ENCODE data around the gene IRX5. TPM values are rescaled to one million over a fixed set of nuclear protein-coding genes. Genes with fewer than 3 reads are reported as not detected.

IRX5 gene
- total RNA-seq (2021; fragmentation: NEBNext Ultra II Directional; extraction: Animal tissue kit (Norgen Biotek cat#: 25700)) (0.48 and 0.90 TPM in 2 replicates), polyA plus RNA-seq (2011; rRNA removed) (0.56 and 1.4 TPM in 2 replicates), polyA minus RNA-seq (2011; rRNA and poly(A)+ RNA removed) (0.13 and 0.32 TPM in 2 replicates)
- polyA plus RNA-seq (2011; cell fraction: cytosol; rRNA removed) = 0.94 TPM
- polyA plus RNA-seq (2011; cell fraction: nucleus; rRNA removed) = 1.5 TPM
- 0.36 to 0.42 TPM (median 0.39 TPM) in 4 replicates for polyA plus RNA-seq (2012, experiment 1 of 2)
- 0.21 TPM for polyA plus RNA-seq (2012, experiment 2 of 2)
- polyA plus RNA-seq (2013, experiment 1 of 2) = 0.16 TPM
- polyA plus RNA-seq (2013, experiment 2 of 2) = 0.15 TPM
- polyA minus RNA-seq (2011; cell fraction: cytosol; rRNA and poly(A)+ RNA removed) = 2.8 TPM
- 1.5 TPM for polyA minus RNA-seq (2011; cell fraction: nucleus; rRNA and poly(A)+ RNA removed)
- long read RNA-seq, experiment 1 = 0 reads
- long read RNA-seq, experiment 2 = 0 reads

- H3K79me2 ChIP-seq (ENCODE audit: control insufficient read depth in 1 of 2, insufficient read depth in 2 of 2, low read length in 2 of 2) = no peaks in the 10 kb centered on the region; a peak in 1 of 4 replicates
- POLR2A ChIA-PET (ENCODE audit: partially characterized antibody) = interaction anchor here (2.0 to 2.1 kb wide), 2 partner anchors 644 to 648 kb away, joined by 6 read pairs; partner anchors contain the start of gene IRX3
- H3K18ac ChIP-seq (ENCODE audit: extremely low read depth, low read length) = peak within 1 kb of the TSS; percentile 32; the same call in 1 of the 2 replicates
- peak within 1 kb of the TSS; percentile 26; the same call in 1 of the 2 replicates for H2AFZ ChIP-seq (ENCODE audit: low read length)
- peak within 1 kb of the TSS; percentile 57 for H4K8ac ChIP-seq (ENCODE audit: extremely low read depth, insufficient read depth, low read length)
- no peak within 1 kb of the TSS for H2BK5ac ChIP-seq (ENCODE audit: low read depth, low read length)
- peaks cover 20% of the 10 kb centered on the region; the same call in 1 of the 2 replicates for H3K23me2 ChIP-seq (ENCODE audit: low read depth, low read length)
- no peak within 1 kb of the TSS for H2BK120ac ChIP-seq (replicated peaks; ENCODE audit: low read depth, low read length)
- peaks cover 0 to 2% (median 0%) of the 10 kb centered on the region in 4 experiments; a peak in 1 of 8 replicates for H3K36me3 ChIP-seq (ENCODE audit: control insufficient read depth in 2 of 4, insufficient read depth in 4 of 4, low read length in 3 of 4)
- peak; percentile 76 to 84 for DNase-seq (ENCODE audit: low read depth in 1 of 2, low spot score in 2 of 2)
- no peak within 1 kb of the TSS for H3K23ac ChIP-seq (ENCODE audit: insufficient read length)
- H4K91ac ChIP-seq (replicated peaks; ENCODE audit: insufficient read length, low read length) = peak within 1 kb of the TSS; percentile 35
- H2BK20ac ChIP-seq (ENCODE audit: low read length) = no peak within 1 kb of the TSS; the same call in 1 of the 2 replicates
- no peak within 1 kb of the TSS for H3K4ac ChIP-seq (replicated peaks; ENCODE audit: insufficient read length, low read depth, low read length)
- FAIRE-seq = no peak
- peak within 1 kb of the TSS; percentile 69 to 85 (median 80) for H3K4me3 ChIP-seq (ENCODE audit: extremely low read depth in 1 of 4, insufficient read depth in 2 of 4, low read depth in 3 of 4, low read length in 4 of 4)
- no peaks in the 10 kb centered on the region for H3K9me3 ChIP-seq (ENCODE audit: insufficient read depth in 2 of 2, low read depth in 1 of 2, low read length in 1 of 2)
- peaks cover 6 to 8% of the 10 kb centered on the region in 2 experiments for H4K20me1 ChIP-seq (replicated peaks in 1 of 2; ENCODE audit: control insufficient read depth in 1 of 2, insufficient read depth in 2 of 2, low read length in 2 of 2)
- peak within 1 kb of the TSS; percentile 95 for H3K4me2 ChIP-seq (ENCODE audit: insufficient read depth in 1 of 2, low read depth in 2 of 2, low read length in 2 of 2)
- H3K14ac ChIP-seq (ENCODE audit: insufficient read length) = no peak within 1 kb of the TSS
- H3K79me1 ChIP-seq (ENCODE audit: low read depth, low read length) = no peaks in the 10 kb centered on the region
- H2AK5ac ChIP-seq (ENCODE audit: low read depth, low read length) = no peak within 1 kb of the TSS
- no peak within 1 kb of the TSS for H2BK15ac ChIP-seq (ENCODE audit: low read length)
- H2BK12ac ChIP-seq (ENCODE audit: low read depth, low read length) = peak within 1 kb of the TSS; percentile 94; the same call in 1 of the 2 replicates
- peaks cover 38 to 82% (median 62%) of the 10 kb centered on the region in 4 experiments for H3K27me3 ChIP-seq (replicated peaks in 1 of 4; ENCODE audit: control insufficient read depth in 3 of 4, extremely low read depth in 1 of 4, insufficient read depth in 3 of 4, low read length in 3 of 4)
- H3K27ac ChIP-seq (ENCODE audit: low read depth, low read length) = no peak within 1 kb of the TSS
- H3K4me1 ChIP-seq (replicated peaks in 1 of 4; ENCODE audit: control insufficient read depth in 3 of 4, insufficient read depth in 4 of 4, low read length in 3 of 4) = peaks cover 0 to 22% (median 13%) of the 10 kb centered on the region in 4 experiments; a peak in 6 of 7 replicates
- CTCF ChIA-PET (ENCODE audit: partially characterized antibody) = interaction anchor here (0.7 to 3.7 kb wide), 10 partner anchors 27 to 935 kb away, joined by 3 to 15 read pairs (median 3); partner anchors contain the start of gene IRX6
- no peak within 1 kb of the TSS for H3K56ac ChIP-seq (replicated peaks; ENCODE audit: insufficient read length, low read depth, low read length)
- 0 out of 7 replicates have a peak within 1 kb of the TSS, but pooled peaks of 1 of the 4 experiments have one; percentile 10 for H3K9ac ChIP-seq (replicated peaks in 1 of 4; ENCODE audit: extremely low read depth in 1 of 4, low read depth in 3 of 4, low read length in 3 of 4)
- 2% methylated on average over 53 of the region's 71 CpGs; no CpG with 5 or more reads in 1 of the 2 experiments for WGBS, 2 experiments (ENCODE audit: extremely low coverage in 1 of 2, insufficient coverage in 1 of 2, insufficient read length in 1 of 2, insufficient replicate concordance in 2 of 2, low coverage in 1 of 2, low lambda C conversion rate in 2 of 2, missing lambda C conversion rate in 1 of 2)
- no peak within 1 kb of the TSS for H4K5ac ChIP-seq (ENCODE audit: insufficient read length, low read depth, low read length)
- TF ChIP-seq TAF7 (optimal IDR thresholded peaks at IDR 0.05; ENCODE audit: borderline replicate concordance, low read depth, low read length) (peak; percentile 25), HDAC2 (IDR thresholded peaks at IDR 0.05; ENCODE audit: borderline replicate concordance in 1 of 2, low read depth in 2 of 2, low read length in 2 of 2) (peak in 1 of 2 experiments; percentile 4; a peak in 1 of 4 replicates), KDM4A (IDR thresholded peaks at IDR 0.05; ENCODE audit: low read depth, low read length, severe bottlenecking) (peak; percentile 78), SUZ12 (IDR thresholded peaks at IDR 0.05; ENCODE audit: low read length) (peak; percentile 0; the same call in 1 of the 2 replicates), TAF1 (IDR thresholded peaks at IDR 0.05; ENCODE audit: low read depth, low read length) (peak; percentile 19; the same call in 1 of the 2 replicates), ASH2L (IDR thresholded peaks at IDR 0.05; ENCODE audit: low read length) (peak; percentile 48)
Measured at GRCh38 chr16:54930005-54930868, at the start of gene IRX5. Gene IRX5, plus strand, starts transcription at chr16:54930865. Its CDS starts 334 bp downstream, at chr16:54931199.

Measured in H1 (cell line).